ENCODE measurements around the gene STAC.
A peak's percentile ranks its signal among the peaks of the same experiment; 100 is the strongest.

STAC gene

DNA sequence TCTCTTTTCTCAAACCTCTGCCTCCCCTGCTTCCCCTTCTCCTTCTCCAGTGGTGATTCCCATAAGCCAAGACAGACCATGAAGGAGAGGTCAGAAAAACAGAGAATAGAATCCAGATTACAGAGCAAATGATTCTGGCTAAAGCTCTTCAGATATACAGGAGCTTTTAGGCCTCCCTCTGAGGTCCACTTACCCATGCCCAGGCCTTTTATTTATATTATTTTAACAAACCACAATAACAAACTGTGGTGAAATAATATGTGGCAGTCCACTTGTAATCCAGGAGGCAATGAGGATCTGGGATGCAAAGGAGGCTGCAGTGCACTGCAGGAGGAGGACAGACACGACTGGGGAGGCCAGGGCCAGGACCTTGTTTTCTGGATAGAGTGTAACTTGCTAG is 104.1 kb downstream of the STAC start:
- TF ChIP-seq CTCF (conservative IDR thresholded peaks at IDR 0.05; ENCODE audit: low read length) = no peak
- peak; percentile 21 for DNase-seq (ENCODE audit: low read depth)

DNA sequence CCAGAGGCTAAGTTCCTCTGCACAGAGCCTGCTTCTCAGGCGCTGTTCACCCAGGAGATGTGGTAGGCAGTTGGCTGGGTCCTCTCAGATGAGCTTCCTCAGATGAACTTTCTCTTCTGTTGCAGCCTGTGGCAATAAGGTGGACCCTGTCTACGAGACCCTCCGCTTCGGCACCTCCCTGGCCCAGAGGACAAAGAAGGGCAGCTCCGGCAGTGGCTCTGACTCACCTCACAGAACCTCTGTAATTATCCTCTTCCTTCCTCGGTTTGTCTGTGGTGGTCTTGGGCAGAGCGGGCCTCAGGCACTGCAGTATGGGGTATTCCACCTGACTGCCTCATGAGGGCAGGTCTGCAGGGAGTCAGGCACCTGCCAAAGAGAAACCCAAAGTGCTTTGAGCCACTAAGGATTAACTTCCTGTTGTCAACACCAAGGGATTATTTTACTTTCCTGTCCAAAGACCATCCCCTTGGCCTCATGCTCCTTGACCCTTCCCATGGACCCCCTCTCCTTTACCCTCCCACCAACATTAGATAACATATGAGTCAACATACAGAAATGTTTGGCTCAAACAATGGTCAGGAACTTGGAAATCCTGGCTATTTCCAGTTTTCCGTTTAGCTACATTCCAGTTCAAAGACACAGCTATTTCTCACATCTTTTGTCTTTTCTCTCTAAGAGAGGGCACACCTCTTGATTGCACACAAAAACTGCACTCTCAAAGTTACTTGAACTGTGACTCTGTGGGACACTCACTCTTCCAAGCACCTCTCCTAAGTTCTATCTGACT is 105.9 kb downstream of the STAC start:
- no peak overlapping the region for H3K4me3 ChIP-seq (ENCODE audit: low read length)
- no peak for TF ChIP-seq CTCF (conservative IDR thresholded peaks at IDR 0.05; ENCODE audit: low read length)
- DNase-seq (ENCODE audit: low read depth) = no peak

More for the DNA sequence above, 104.1 kb downstream of the STAC start:
- H3K4me3 ChIP-seq (ENCODE audit: low read length) = no peak overlapping the region

GRCh38 chr3:36487616-36488015 is 107.3 kb downstream of the STAC start:
- H3K4me3 ChIP-seq (ENCODE audit: low read length) = no peak overlapping the region
- TF ChIP-seq CTCF (conservative IDR thresholded peaks at IDR 0.05; ENCODE audit: low read length) = no peak
- no peak for DNase-seq (ENCODE audit: low read depth)

- no peak overlapping the region for H3K4me3 ChIP-seq (ENCODE audit: low read length)
- no peak for TF ChIP-seq CTCF (conservative IDR thresholded peaks at IDR 0.05; ENCODE audit: low read length)
- peak; percentile 54 for DNase-seq (ENCODE audit: low read depth)
Measured at GRCh38 chr3:36488077-36488789, 107.9 kb downstream of the STAC start.

DNA sequence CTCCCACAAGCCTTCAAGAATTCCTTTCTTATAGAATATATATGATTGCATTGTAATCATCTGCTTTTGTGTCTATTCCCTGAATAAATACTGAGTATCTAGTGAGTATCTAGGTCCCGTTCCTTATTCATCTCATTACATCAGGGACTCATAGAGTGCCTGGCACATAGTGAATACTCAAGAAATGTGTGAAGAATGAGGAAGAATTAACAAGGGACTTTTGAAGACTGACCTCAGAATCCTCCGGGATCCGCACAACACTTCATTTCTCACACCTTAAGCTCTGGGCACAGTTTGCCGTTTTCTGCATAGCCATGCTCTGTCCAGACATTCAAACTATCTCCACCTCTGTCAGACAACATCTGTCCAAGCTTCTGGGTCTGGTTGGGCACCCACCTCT is 108.8 kb downstream of the STAC start:
- H3K4me3 ChIP-seq (ENCODE audit: low read length) = no peak overlapping the region
- DNase-seq (ENCODE audit: low read depth) = no peak
- no peak for TF ChIP-seq CTCF (conservative IDR thresholded peaks at IDR 0.05; ENCODE audit: low read length)

DNA sequence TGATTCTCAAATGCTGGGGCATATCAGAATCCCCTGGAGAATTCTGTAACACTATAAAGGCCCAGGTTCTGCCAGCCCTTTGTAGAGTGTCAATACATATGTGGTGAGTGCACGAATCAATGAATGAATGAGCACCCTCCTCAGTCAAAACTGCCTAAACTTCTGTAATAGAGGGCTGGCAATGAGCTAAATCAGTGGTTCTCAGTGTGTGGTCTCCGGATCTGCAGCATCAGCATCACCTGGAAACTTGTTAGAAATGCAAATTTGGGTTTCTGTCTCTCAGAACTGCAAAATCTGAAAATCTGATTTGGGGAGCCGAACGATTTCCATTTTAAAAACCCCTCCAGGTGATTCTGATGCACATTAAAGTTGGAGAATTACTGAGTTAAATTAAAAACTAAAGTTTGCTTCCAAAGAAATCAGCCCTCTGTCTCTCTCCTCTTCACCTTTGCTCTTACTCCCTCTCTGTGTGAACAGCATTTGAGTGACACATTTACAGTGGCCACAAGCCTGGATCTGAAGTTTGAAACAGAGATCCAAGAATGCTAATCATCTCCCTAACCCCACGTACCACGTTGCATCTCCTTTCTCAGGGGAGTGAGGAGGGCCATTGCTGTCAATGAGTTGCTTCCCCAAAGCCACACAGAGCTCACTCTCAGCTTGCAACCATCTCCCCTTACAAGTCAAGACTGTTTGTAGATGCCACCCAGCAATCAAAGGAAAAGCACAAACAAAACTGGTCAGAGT is 109.5 kb downstream of the STAC start:
- no peak overlapping the region for H3K4me3 ChIP-seq (ENCODE audit: low read length)
- no peak for TF ChIP-seq CTCF (conservative IDR thresholded peaks at IDR 0.05; ENCODE audit: low read length)
- DNase-seq (ENCODE audit: low read depth) = no peak
